HG03095 (cell line): ENCODE data around the gene SORBS2.

Source experiments
- ATAC-seq: cut with Tn5 transposase; IDR thresholded peaks from one replicate; pipeline ENCODE4 v1.9.1; 2021; ENCODE audit warnings: moderate library complexity; ENCODE audit not compliant: unreplicated experiment

Gene SORBS2

GRCh38 chr4:185536411-185536709, 275.6 kb downstream of the SORBS2 start:
- ATAC-seq: no peak

GRCh38 chr4:185535612-185536410, 276.2 kb downstream of the SORBS2 start:
- no peak for ATAC-seq
